Skeletal muscle cell (primary cell): ENCODE results near the gene STK24.

ENCODE experiments used
- DNase-seq: peaks from one replicate; pipeline ENCODE4 v3.0.0-alpha.2; 2010; ENCODE audit warnings: low read depth
- H3K4me3 ChIP-seq: 2 replicates; pipeline ENCODE4 v1.5.1; 2011; ENCODE audit warnings: low read depth, mild to moderate bottlenecking, control low read depth, low read length, moderate library complexity

Gene STK24

GRCh38 chr13:98406971-98407370, 169.9 kb downstream of the STK24 start:
- DNase-seq = no peak
- H3K4me3 ChIP-seq = no peak overlapping the region

GRCh38 chr13:98406427-98406826, 170.5 kb downstream of the STK24 start:
- H3K4me3 ChIP-seq = no peak overlapping the region
- DNase-seq = no peak

- DNase-seq = no peak
These were observed 171.1 kb downstream of the STK24 start for GRCh38 chr13:98405690-98406344.

GRCh38 chr13:98405107-98405571, 171.8 kb downstream of the STK24 start:
- no peak for DNase-seq
- no peak overlapping the region for H3K4me3 ChIP-seq

More at GRCh38 chr13:98405690-98406344, 171.1 kb downstream of the STK24 start:
- H3K4me3 ChIP-seq = no peak overlapping the region

GRCh38 chr13:98403076-98403475, 173.8 kb downstream of the STK24 start:
- H3K4me3 ChIP-seq = no peak overlapping the region
- DNase-seq = no peak

GRCh38 chr13:98401934-98402333, 175.0 kb downstream of the STK24 start:
- H3K4me3 ChIP-seq = no peak overlapping the region
- DNase-seq = no peak

GRCh38 chr13:98399756-98400155, 177.2 kb downstream of the STK24 start:
- no peak overlapping the region for H3K4me3 ChIP-seq
- no peak for DNase-seq

GRCh38 chr13:98398581-98398980, 178.3 kb downstream of the STK24 start:
- no peak for DNase-seq
- no peak overlapping the region for H3K4me3 ChIP-seq

GRCh38 chr13:98397861-98398260, 179.0 kb downstream of the STK24 start:
- DNase-seq = no peak
- no peak overlapping the region for H3K4me3 ChIP-seq

GRCh38 chr13:98397221-98397620, 179.7 kb downstream of the STK24 start:
- H3K4me3 ChIP-seq = no peak overlapping the region
- DNase-seq = no peak

- no peak overlapping the region for H3K4me3 ChIP-seq
- DNase-seq = no peak
These were observed 180.7 kb downstream of the STK24 start for GRCh38 chr13:98396071-98396710.
